Head of caudate nucleus (tissue), 42 donors: ENCODE results near the gene CRTAP.
"Not testable (repeated sequence)": the region's sequence is repeated elsewhere in the genome, so short reads cannot be mapped to it uniquely, and the experiment has no call there.

Experiments
- DNase-seq, 42 donors: peaks; one replicate each; pipeline versions ENCODE4 v3.0.0 to v3.0.0-alpha.2; 2020 to 2021; ENCODE audit warnings: mixed read lengths in 7 of 42
- intact Hi-C: fragments of 100-400 bp; cut with DNase I; formaldehyde crosslinking; loops from one replicate; pipeline ENCODE4 v1.15.0; 2022

The CRTAP gene

DNA sequence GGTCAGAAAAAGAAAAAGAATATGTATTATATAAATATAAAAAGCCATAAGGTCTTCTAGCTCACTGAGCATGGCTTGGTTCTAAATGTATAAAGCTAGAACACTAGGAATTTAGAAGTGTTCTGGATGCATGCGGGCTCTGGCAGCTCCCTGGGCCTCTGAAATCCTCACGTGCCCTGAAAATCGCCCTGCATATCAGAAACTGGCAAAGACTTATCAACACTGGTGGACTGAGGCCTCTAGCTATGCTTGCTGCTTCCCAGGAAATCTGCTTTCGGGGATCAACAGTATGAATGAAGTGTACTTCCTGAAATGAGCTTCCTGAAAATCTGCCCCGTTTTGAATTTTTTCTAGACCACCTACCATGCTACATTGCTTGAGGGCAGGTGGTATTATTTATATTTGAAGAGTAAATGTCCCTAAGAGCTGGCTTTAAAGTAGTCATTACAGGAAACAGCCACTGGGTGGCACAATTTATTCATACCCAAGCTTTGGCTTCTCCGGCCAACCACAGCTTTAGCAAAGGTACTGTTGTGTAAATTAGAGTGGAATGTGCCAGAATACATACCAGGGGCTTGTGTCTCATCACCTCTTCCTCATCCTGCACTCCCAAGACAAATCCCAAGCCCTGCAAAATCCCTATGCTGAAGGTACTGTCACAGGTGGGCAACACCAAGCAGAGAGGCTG, 17.7 kb downstream of the CRTAP start:
- DNase-seq, result peak in 30 of 42 donors; percentile 30 to 84 (median 62)

GRCh38 chr3:33132019-33132360, 18.2 kb downstream of the CRTAP start:
- intact Hi-C loops, result no loop called here
- no peak for DNase-seq

More for the DNA sequence above, 17.7 kb downstream of the CRTAP start:
- intact Hi-C loops, result loop anchor here (2.0 kb wide), 1 partner anchor 241 kb away; no protein-coding TSS in a partner anchor

- no peak for DNase-seq
- intact Hi-C loops, result no loop called here
Observed at GRCh38 chr3:33134026-33134625, 20.3 kb downstream of the CRTAP start.

GRCh38 chr3:33137691-33138090, 23.9 kb downstream of the CRTAP start:
- intact Hi-C loops, result no loop called here
- DNase-seq, result no peak

- DNase-seq, intact Hi-C loops: not testable (repeated sequence)
Observed at GRCh38 chr3:33139006-33139623, 25.3 kb downstream of the CRTAP start.

- intact Hi-C loops, result no loop called here
- no peak for DNase-seq
Observed at GRCh38 chr3:33139996-33140395, 26.2 kb downstream of the CRTAP start.

GRCh38 chr3:33141006-33141405, 27.2 kb downstream of the CRTAP start:
- intact Hi-C loops, result no loop called here
- no peak for DNase-seq

DNA sequence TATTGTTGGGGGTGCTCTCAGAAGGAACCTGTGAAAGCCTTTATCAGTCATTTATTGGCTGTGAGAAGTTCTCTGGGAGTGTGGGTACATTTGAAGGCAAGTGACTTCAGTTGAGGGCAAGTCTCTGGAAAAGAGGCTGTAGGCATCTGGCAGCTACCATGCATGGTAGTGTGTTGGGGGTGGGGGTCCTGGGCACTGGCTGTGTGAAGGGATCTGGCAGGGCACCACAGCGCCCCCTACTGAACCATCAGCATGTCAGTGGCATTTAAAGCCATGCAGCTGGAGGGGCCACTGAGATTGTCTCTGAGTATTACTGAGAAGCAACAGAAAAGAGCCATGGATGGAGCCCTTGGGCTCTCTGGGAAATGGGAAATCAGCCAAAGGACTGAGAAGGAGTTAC, 30.6 kb downstream of the CRTAP start:
- peak in 1 of 42 donors; percentile 35 for DNase-seq
- intact Hi-C loops, result no loop called here

- intact Hi-C loops, result no loop called here
- no peak for DNase-seq
Observed at GRCh38 chr3:33145221-33145900, 31.5 kb downstream of the CRTAP start.

GRCh38 chr3:33145901-33146580, 32.2 kb downstream of the CRTAP start:
- DNase-seq, result peak in 1 of 42 donors; percentile 16
- intact Hi-C loops, result no loop called here

GRCh38 chr3:33146791-33147445, 33.1 kb downstream of the CRTAP start:
- intact Hi-C loops, result no loop called here
- peak in 40 of 42 donors; percentile 8 to 88 (median 52) for DNase-seq

DNA sequence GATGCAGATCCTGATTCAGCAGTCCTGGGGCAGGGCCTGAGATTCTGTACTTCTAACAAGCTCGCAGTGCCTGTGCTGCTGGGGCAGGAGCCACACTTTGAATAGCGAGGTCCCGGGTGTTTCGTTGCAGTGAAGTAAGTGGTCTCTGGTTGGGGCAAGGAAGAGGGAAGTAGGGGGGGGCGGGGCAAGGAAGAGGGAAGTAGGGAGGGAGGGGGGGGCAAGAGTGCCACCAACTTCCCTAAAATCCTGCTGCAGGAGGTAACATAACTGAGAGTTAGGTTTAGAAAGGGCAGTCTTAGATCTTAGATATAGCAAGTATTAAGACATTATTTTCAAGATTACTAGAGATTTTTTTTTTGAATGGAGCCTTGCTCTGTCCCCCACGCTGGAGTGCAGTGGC, 35.5 kb downstream of the CRTAP start:
- intact Hi-C loops, result no loop called here
- peak in 1 of 42 donors; percentile 27 for DNase-seq

GRCh38 chr3:33152363-33153360, 38.8 kb downstream of the CRTAP start:
- intact Hi-C loops, result no loop called here
- no peak for DNase-seq

GRCh38 chr3:33153782-33154181, 40.0 kb downstream of the CRTAP start:
- intact Hi-C loops, result no loop called here
- no peak for DNase-seq

DNA sequence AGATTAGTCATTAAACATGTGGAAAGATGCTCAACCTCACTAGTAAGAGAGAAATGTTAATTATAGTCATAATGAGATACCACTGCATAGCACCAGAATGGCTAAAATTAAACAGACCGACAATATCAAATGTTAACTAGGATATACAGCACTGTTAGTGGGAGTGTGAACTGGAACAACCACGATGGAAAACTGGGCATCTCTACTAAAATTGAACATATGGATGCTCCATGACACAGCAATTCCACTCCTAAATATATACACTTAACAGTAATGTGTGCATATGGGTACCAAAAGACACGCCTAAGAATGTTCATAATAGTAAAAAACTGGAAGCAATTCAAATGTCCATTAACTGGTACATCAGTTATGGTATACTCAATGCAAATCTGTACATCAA, 41.5 kb downstream of the CRTAP start:
- intact Hi-C loops, result no loop called here
- no peak for DNase-seq

GRCh38 chr3:33159234-33159633, 45.4 kb downstream of the CRTAP start:
- intact Hi-C loops, result no loop called here
- no peak for DNase-seq

DNA sequence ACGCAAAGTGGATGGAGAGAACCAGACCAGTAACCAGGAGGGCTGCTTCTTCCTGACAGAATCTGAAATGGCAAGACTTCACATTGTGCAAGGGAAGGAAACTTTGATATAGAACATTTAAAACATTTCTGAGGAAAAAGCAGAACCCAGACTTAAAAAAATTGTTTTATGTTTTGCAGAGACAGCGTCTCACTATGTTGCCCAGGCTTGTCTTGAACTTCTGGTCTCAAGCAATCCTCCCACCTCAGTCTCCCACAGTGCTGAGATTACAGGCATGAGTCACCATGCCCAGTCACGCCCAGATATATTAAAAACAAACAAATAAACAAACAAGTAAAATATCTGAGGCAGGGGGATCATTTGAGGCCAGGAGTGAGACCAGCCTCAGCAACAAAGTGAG, 46.2 kb downstream of the CRTAP start:
- intact Hi-C loops, result no loop called here
- DNase-seq, result no peak

DNA sequence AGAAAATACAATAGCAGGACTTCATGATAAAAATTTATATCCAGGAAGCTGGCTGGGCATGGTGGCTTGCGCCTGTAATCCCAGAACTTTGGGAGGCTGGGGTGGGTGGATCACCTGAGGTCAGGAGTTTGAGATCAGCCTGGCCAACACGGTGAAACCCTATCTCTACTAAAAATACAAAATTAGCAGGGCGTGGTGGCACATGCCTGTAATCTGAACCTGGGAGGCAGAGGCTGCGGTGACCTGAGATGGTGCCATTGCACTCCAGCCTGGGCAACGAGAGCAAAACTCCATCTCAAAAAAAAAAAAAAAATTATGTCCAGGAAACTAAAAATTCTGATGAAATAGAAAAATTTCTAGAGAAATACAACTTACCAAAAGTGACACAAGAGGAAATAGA, 48.8 kb downstream of the CRTAP start:
- DNase-seq, intact Hi-C loops: not testable (repeated sequence)
